Cortex of kidney (tissue), 1 donor: ENCODE measurements around the gene FERMT3.
A peak's percentile ranks its signal among the peaks of the same experiment; 100 is the strongest.
"Not testable (repeated sequence)": the region's sequence is repeated elsewhere in the genome, so short reads cannot be mapped to it uniquely, and the experiment has no call there.

Source experiments
- DNase-seq: peaks from one replicate; lab custom pipeline; 2025; lab: John Stamatoyannopoulos, UW

The FERMT3 gene

DNA sequence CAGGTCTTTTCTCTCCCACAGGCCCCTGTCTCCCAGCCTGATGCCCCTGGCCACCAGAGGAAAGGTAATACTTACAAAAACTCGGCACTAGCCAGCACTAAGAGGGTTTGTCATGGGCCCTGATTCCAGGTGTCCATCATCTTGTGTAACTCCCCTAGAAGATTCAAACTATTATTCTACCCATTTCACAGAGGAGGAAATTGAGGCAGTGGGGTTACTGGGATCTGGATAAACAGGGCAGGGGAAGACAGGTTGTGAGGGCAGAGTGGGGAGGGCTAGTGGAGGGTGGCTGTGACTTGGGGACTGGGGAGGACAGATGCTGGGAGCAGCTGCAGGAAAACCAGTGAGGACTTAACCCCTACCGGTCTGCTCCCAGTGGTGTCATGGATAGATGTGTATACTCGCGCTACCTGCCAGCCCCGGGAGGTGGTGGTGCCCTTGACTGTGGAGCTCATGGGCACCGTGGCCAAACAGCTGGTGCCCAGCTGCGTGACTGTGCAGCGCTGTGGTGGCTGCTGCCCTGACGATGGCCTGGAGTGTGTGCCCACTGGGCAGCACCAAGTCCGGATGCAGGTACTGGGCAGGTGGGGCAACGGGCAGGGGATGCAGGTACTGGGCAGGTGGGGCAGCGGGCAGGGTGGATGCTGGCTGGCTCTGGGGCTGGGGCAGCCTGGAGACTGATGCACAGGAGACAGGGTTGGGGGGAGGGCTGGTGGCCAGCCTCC, 29.1 kb downstream of the FERMT3 start:
- no peak for DNase-seq

DNA sequence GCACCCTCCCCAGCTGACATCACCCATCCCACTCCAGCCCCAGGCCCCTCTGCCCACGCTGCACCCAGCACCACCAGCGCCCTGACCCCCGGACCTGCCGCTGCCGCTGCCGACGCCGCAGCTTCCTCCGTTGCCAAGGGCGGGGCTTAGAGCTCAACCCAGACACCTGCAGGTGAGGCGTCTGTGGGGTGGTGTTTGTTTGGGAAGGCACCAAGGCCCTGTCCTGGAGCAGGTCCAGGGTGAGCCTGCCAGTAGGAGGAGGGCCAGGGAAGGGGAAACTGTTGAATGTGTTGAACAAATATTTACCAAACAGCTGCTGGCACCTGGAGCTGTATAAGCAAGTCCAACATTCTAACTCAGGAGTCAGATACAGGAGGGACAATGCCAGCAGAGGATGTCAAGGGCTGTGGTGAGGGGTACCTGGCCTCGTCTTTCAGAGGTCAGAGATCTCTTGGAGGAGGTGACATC, 31.0 kb downstream of the FERMT3 start:
- DNase-seq: no peak

DNA sequence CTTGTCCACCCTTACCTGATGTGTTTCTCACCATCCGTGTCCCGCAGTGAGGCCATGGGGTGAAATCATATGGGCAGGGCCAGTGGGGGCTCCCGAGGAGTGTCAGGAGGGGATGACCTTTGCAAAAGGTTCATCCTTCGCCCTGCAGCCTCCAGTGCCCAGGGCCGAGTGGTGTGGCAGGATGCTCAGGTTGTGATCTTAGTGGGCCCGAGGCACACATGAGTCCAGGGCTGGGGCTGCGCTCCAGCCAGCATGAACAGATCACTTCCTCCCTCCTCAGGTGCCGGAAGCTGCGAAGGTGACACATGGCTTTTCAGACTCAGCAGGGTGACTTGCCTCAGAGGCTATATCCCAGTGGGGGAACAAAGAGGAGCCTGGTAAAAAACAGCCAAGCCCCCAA, 31.6 kb downstream of the FERMT3 start:
- no peak for DNase-seq

DNA sequence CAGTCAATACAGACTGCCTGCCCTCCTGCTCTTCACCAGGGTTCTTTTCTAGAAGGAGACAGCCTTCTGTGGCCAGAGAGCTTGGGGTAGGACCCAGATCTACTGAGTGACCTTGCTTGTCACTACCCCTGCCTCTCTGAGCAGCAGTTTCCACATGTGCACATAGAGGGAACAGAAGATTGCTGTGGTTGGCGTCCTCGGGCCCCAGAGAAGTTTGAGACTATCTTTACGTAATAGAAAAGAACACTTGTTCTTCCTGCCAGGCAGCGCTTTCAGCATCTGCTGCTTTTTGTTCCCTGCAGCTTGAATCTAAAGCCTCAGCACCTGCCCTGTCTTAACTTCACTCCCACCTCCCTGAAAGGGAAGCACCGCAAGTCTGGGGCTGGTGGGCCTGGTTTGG, 32.5 kb downstream of the FERMT3 start:
- DNase-seq: no peak

DNA sequence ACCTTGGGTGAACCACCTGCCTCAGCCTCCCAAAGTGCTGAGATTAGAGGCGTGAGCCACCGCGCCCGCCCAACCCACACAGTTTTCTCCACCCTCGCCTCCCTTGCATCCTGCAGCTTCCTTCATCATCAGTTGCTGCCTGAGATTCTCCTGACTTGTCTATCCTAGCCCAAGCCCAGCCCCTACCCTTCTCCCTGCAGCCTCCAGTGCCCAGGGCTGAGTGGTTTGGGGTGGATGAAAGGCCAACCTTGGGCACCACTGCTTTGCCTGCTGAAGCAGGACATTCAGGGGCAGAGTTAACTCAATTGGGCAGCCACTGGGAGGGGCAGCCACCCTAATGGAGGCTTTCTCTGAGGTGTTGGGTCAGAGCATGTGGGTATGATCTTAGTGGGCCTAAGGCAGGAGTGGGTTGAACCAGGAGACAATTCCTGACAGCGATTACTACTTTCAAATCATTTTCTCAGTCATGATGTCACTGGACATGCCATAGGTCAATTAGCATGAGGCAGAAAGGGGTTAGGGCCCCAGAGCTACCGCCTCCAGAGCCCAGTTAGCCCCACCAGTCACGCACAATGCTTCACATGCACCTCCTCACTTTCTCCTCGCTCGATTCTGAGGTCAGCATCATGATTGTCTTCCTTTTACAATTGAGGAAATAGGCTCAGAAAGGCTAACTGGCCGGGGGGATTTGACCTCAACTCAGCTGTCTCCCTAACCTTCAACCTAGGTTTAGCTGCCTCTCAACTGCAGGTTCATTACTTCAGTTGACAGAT, 33.3 kb downstream of the FERMT3 start:
- DNase-seq: no peak

DNA sequence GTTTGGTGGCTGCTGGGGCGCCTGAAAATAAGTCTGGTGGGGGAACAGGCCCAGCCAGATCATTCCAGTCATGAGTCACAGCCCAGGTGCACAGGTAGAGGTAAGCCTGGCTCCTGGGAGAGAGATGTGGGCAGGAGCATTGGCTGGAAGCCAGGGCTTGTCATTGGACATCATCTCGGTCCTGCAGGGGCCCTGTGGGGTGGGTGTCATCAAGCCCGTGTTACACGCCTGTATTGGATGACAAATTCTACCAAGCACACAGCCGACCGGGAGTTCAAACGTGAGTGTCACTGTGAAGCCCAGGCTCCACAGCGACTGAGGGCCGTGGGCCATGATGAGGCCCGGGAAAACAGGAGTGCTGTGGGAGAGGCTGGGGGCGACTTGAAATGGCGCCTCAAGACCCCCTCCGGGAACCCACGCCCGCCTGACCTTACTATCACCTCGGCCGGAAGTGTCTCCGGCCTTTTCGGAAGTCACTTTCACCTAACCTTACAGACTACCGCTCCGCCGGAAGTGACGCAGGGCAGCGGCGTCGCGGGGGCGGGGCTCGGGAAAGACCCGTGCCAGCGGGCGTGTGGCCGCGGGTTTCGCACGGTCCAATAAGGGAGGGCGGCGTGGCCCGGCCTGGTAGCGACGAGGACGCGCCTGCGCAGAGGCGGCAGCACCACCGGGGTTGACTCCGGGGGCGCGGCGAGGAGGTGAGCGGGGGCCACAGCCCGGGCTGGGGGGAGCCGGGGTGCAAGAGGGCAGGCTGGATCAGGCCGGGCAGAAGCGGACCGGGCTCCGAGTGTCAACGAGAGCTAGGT, 34.1 kb downstream of the FERMT3 start, which contains the start of gene FKBP2:
Gene FKBP2, plus strand, starts transcription at position 661 of the 806 bp plus-strand sequence. CDS start 1,293 bp downstream, outside the sequence.
- DNase-seq: peak; percentile 99

DNA sequence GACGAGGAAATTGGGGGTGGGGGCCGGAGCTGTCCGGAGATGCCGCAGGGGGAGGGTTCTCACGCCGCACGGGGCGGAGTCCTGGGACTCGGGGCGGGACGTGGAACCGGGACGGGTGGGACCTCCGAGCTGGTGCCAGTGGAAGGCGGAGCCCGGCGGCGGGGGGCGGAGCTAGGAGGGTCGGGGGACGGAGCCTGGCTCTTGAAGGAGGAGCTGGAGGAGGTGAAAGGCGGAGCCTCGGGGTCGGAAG, 34.6 kb downstream of the FERMT3 start:
- peak; percentile 99 for DNase-seq

DNA sequence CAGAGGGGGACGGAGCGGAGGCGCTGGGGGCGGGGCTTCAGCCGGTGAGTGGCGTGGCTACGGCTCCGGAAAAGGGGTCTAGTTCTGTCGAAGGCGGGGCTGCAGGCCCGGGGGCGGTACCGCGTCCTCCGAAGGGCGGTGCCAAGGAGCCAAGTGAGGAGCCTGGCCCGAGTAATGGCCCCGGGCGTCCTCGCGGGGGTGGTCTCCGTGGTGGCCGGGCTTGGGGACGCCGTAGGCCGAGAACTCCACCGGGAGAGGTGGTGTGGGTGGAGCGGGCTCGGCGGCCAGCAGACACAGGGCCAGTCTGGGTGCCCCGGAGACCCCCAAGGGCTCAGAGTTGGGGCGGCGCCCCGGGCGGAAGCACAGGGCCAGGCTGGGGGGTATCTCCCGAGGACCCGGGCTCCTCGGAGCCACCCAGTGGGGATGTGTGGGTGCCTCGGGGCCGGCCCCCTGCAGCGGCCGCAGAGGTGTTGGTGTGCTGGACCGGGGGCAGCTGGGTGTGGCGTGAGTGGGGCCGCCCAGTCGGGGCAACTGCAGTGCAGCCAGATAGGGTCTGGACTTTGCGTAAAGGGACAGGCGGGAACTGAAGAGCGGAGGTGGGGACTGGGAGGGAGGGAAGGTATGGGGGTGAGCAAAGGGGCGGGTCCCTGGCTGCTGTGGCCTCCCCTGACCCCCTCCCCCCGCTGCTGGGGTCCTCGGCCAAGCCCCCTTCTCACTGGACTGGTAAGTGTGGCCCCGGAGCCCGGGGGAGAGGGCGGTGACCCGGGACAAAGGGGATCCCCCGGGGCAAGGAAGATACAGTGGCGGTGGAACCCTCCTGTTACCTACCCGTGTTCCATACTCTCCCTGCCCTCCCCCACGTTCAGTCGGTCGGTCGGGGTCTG, 35.2 kb downstream of the FERMT3 start:
- DNase-seq: no peak

DNA sequence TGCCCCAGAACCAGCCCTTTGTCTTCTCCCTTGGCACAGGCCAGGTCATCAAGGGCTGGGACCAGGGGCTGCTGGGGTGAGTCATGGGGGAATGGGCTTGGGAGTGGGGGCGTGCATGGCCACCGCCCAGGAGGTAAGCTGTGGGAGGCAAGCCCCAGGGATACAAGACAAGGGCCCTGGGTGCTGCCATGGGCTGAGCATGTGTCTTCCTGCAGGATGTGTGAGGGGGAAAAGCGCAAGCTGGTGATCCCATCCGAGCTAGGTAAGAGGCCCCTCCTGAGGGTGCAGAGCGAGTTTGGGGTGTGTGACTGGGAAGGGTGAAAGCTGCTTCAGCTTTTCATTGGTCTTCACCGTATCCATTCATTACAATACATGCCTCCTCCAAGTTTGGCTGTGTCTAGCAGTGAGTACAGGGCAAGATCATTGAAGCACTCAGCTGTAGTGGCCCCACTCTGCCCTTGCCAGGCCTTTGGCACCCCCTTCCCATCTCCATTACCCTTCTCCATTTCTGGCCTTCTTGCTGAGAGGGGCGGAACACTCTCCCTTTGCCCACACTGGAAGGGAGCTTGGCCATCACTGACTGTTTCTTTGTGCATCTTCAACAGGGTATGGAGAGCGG, 36.8 kb downstream of the FERMT3 start:
- DNase-seq: no peak

DNA sequence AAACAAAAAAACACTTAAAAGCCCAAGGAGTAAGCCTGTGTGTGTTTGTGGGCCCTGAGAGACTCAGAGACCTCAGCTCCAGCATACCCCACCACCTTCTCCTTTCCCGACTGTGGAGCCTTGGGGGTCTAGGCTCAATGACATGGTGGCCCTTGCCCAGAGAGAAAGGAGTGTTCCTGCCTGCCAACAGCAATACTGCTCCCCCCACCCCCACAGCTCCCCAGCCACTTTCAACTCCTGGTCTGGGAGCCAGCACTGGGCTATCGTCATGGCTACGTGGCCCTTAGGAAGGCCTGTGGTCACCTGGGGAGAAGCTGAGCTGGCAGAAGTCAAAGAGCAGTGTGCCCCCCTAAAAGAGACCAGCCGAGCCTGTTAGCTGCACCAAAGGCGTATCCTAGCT, 37.6 kb downstream of the FERMT3 start:
- DNase-seq: no peak

DNA sequence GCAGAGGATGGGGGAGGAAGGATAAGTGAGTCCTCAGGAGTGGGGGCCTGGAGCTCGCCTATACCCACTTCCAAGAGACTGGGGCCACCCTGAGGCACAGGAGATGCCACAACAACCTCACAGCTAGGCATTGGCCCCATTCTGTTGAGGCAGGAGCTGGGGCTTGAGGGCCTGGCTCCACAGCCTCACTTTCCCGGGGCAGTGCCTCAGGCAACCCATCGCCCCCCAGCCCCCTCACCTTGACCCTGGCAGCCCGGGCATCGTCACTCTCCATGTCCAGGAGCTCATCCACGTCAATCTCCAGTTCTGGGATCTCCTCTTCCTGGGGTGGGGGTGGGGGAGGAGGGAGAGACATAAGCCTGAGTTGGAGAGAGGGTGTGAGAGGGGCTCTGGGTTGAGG, 38.4 kb downstream of the FERMT3 start:
- DNase-seq: no peak

DNA sequence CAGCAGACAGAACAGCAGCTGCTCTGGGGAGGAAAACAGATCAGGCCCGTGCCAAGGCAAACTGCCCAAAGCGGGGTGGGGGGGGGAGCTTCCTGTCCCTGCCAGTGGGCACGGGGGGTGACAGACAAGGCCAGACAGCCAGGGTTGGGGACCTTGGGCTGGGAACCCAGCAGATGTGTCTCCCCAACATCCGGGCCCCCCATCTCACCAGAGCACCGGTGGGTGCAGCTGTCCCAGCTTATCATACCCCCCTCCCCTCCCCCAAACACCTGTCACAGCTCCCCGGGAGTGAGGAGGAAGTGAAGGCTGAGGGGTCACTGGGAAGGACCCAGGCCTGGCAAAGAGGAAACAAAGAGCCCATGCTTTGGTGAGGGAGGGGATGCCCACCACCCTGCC, 38.9 kb downstream of the FERMT3 start:
- no peak for DNase-seq

DNA sequence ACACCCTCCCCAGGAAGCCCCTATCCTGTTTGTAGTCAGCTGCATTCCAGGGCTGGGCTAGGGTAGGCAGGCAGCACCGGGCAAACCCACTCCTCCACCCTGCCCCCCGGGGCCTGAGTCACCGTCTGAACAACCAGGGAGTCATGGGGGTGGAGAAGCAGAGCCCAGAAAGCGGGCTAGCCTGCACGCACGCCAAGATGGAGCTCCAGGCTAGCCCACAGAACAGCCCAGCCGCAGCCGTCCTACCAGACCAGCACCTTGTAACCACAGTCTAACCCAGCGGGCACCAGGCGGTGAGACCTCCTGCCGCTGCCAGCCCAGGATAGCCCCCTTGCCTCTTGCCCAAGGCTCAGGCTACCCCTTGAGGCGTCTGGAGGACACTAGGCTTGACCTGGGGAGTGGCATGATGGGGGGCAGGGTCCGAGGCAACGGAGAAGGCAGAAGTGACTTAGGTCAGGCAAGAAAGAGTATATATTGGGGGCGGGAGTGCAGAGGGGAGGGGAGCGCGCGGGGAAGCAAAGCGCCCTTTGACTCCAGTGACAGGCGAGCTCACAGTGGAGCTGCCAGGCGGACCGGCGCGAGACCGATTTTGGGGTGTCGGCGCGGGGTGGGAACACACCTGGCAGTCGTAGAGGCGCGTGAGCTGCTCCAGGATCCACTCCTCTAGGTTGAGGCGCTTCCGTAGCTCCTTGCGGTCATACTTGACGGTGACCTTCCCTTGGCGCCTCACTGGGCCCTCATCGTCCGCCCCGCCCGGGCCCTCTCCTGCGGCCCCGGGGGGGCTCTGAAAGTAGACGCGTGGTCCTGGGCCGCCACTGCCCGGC, 39.5 kb downstream of the FERMT3 start:
- DNase-seq: no peak

DNA sequence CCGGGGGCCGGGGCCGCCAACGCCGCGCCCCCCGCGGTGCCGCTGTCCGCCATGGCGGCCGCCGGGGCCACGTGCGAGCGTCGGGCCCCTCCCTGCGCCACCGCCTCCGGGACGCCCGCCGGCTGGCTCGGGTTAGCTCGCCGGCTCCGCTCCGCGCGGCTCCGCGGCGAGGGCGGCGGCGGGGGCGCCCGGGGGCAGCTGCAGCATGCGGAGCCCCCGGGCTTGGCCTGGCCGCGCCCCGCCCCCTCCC, 40.0 kb downstream of the FERMT3 start:
- DNase-seq: not testable (repeated sequence)

DNA sequence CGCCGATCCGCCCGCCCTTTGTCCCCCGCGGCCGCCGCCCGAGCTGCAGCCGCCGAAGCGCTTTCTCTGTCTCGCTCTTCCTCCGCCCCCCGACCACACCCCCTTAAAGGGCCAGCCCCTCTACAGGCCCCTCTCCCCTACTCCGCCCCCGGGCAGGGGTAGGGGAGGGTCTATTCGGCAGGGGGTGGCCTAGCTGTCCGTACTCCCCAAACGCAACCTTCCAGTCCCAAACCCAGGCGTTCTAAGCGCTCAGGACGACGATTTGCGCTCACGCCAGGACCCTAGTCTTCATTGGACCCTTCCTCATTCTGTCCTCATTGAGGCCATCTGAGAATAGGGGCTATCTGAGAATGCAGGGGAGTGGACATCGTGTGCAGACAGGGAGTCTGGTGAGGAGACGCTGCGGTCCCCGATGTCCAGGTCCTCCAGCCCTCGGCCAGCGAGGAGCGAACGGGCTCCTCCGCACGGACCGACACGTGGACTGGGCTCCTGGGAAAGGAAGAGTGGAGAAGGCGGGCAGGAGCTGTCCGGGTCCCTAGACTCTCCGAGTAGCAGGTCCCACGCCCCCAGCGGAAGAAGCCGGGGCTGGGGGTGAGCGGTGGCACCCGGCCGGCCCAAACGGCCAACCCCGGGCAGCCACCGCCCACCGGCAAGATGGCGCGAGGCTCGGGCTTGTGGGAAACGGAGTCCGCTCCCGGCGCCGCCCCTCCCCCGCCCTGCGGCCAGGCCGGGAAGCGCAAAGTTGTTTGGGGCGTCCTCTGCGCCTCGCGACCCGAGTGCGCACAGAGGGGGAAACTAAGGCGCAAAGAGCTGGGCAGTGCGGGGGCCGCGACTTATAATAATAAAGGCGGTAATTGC, 40.6 kb downstream of the FERMT3 start, which contains the start of gene PPP1R14B:
Gene PPP1R14B, minus strand, starts transcription at position 73 of the 858 bp plus-strand sequence. CDS start 270 bp downstream, outside the sequence.
- DNase-seq: no peak

DNA sequence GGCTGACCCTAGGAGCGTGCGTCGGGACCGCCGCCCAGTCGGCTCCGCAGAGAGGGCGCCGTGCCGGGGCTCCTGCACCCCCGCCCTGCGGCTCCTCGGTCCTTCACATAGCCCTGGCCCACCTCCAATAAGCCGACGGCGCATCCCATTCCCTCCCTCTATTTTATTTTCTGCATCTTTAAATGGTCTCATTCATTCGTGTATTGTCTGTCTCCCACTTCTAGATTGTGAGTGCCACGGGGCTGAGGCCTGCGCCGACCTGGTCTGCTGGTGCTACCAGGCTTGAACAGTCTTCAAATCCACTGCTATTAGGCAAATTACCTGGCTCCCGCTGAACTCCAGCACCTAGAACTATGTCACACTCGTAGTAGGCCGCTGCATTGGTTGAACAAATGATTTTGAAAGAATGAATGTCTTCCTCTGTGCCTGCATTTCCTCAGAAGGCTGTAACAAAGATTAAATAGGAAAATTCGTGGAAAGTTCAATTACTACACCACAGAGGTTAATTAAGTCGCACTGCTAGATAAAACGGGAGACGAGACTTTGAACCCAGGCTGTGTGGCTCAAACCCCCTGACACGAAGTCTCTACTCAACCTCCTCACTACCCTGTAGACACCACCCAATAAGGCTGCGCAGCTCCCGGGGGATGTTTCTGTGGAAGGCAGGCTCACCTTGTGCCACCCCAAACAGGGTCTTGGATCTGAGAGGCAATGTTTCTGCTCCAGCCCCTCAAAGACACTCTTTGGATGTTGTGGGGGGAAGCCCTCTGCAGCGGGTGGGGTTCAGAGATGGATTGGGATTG, 41.4 kb downstream of the FERMT3 start:
- no peak for DNase-seq

DNA sequence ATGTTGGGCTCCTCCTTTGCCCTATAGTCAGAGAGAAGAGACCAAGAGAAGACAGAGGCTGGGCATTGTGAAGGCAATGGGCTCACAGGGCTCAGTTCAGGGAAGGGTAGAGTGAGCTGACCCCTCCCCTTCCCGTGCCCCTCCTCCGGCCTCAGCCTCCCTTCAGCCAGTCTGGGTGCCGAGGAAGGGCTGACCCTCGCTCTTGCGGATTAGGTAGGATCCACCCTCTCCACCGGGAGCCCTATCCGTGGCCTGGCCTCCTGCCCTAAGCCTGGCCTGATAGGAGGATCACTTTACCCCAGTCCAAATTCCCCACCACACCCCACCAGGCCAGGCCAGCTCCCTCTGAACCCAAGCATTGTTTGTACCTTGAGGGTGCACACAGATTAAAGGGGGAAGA, 42.1 kb downstream of the FERMT3 start:
- no peak for DNase-seq

DNA sequence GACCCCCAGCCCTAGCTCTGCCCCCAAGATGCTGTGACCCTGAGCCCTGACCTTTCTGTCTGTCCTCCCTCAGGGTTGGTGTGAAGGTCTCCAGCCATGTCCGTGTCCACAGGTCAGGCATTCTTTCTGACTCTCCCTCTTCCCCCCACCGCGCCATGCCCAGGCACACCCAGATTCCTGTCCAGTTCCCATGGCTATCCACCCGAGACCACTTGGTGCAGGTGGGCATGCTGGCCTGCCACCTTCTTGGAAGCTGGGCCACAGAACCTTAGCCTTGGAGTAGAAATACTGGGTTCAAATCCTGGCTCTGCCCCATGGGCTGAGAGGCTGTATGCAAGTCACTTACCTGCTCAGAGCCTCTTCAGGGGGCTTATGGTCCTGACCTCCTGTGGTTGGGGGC, 42.5 kb downstream of the FERMT3 start:
- no peak for DNase-seq
